GM19438 (cell line): ENCODE results near the gene GRB2.
"Not testable (repeated sequence)": the region's sequence is repeated elsewhere in the genome, so short reads cannot be mapped to it uniquely, and the experiment has no call there.

Experiments
- ATAC-seq: cut with Tn5 transposase; IDR thresholded peaks from one replicate; pipeline ENCODE4 v1.9.1; 2021; ENCODE audit warnings: low read depth; ENCODE audit not compliant: unreplicated experiment

Gene GRB2

GRCh38 chr17:75390982-75391381, 14.5 kb downstream of the GRB2 start:
- ATAC-seq = no peak

GRCh38 chr17:75388476-75389030, 16.9 kb downstream of the GRB2 start:
- ATAC-seq = no peak

GRCh38 chr17:75387771-75388170, 17.7 kb downstream of the GRB2 start:
- no peak for ATAC-seq

- ATAC-seq = no peak
Measured at GRCh38 chr17:75386430-75386829, 19.0 kb downstream of the GRB2 start.

- ATAC-seq = no peak
Measured at GRCh38 chr17:75384751-75385150, 20.7 kb downstream of the GRB2 start.

- ATAC-seq = no peak
Measured at GRCh38 chr17:75383842-75384195, 21.7 kb downstream of the GRB2 start.

GRCh38 chr17:75380750-75381149, 24.7 kb downstream of the GRB2 start:
- ATAC-seq = no peak

- no peak for ATAC-seq
Measured at GRCh38 chr17:75380315-75380714, 25.2 kb downstream of the GRB2 start.

- ATAC-seq = not testable (repeated sequence)
Measured at GRCh38 chr17:75379426-75379825, 26.1 kb downstream of the GRB2 start.

GRCh38 chr17:75373280-75373679, 32.2 kb downstream of the GRB2 start:
- no peak for ATAC-seq

- ATAC-seq = no peak
Measured at GRCh38 chr17:75371981-75372380, 33.5 kb downstream of the GRB2 start.

GRCh38 chr17:75371339-75371738, 34.1 kb downstream of the GRB2 start:
- no peak for ATAC-seq

- no peak for ATAC-seq
Measured at GRCh38 chr17:75370286-75370915, 35.1 kb downstream of the GRB2 start.

- ATAC-seq = not testable (repeated sequence)
Measured at GRCh38 chr17:75367838-75368789, 37.4 kb downstream of the GRB2 start.

- ATAC-seq = no peak
Measured at GRCh38 chr17:75367312-75367711, 38.2 kb downstream of the GRB2 start.

GRCh38 chr17:75366432-75366831, 39.0 kb downstream of the GRB2 start:
- ATAC-seq = no peak

- ATAC-seq = no peak
Measured at GRCh38 chr17:75365931-75366275, 39.6 kb downstream of the GRB2 start.

GRCh38 chr17:75365009-75365930, 40.2 kb downstream of the GRB2 start:
- no peak for ATAC-seq

GRCh38 chr17:75364078-75364477, 41.4 kb downstream of the GRB2 start:
- no peak for ATAC-seq

GRCh38 chr17:75361996-75362395, 43.5 kb downstream of the GRB2 start:
- ATAC-seq = no peak

GRCh38 chr17:75361344-75361743, 44.1 kb downstream of the GRB2 start:
- ATAC-seq = no peak
